Measurements from ENCODE around the gene VIPAS39. TPM values are rescaled to one million over a fixed set of nuclear protein-coding genes. Genes with fewer than 3 reads are reported as not detected.

VIPAS39 gene
- total RNA-seq, 1 experiment from 2014 or later = 16.8 TPM

- no peaks in the 10 kb centered on the region for H3K27me3 ChIP-seq (ENCODE audit: insufficient read depth, low read length)
- intact Hi-C loops (cut with micrococcal nuclease) = no loop called here
- TF ChIP-seq EZH2 (IDR thresholded peaks at IDR 0.05) (no peak), ZNF274 (IDR thresholded peaks at IDR 0.05; ENCODE audit: low read depth, low read length) (no peak), POLR2A (IDR thresholded peaks at IDR 0.05; ENCODE audit: borderline replicate concordance, extremely low read depth, insufficient read depth, insufficient read length) (no peak), EZH2phosphoT487 (IDR thresholded peaks at IDR 0.05; ENCODE audit: borderline replicate concordance) (no peak), CBX3 (IDR thresholded peaks at IDR 0.05; ENCODE audit: low read depth) (no peak), EGR1 (IDR thresholded peaks at IDR 0.05; ENCODE audit: low read depth) (no peak), POLR2AphosphoS5 (IDR thresholded peaks at IDR 0.05; ENCODE audit: low read depth, low read length) (no peak), YY1 (IDR thresholded peaks at IDR 0.05; ENCODE audit: extremely low read depth, insufficient replicate concordance, low read depth, low read length) (no peak), SIN3A (IDR thresholded peaks at IDR 0.05; ENCODE audit: low read depth) (no peak), ELF1 (IDR thresholded peaks at IDR 0.05; ENCODE audit: borderline replicate concordance, low read depth) (no peak), RAD21 (IDR thresholded peaks at IDR 0.05; ENCODE audit: low read depth) (no peak), SP1 (IDR thresholded peaks at IDR 0.05; ENCODE audit: low read depth) (no peak), CTCF (IDR thresholded peaks at IDR 0.05 in 2 of 3, conservative IDR thresholded peaks at IDR 0.05 in 1 of 3; ENCODE audit: borderline replicate concordance in 1 of 3, insufficient read depth in 1 of 3, low read depth in 2 of 3, low read length in 2 of 3) (no peak), FOSL1 (IDR thresholded peaks at IDR 0.05; ENCODE audit: low read depth) (no peak), CEBPB (IDR thresholded peaks at IDR 0.05; ENCODE audit: low read depth) (no peak)
- H3K4me2 ChIP-seq (ENCODE audit: low read length) = no peak overlapping the region
- H3K79me2 ChIP-seq (ENCODE audit: insufficient read depth, low read length) = no peaks in the 10 kb centered on the region
- no peak overlapping the region for H2AFZ ChIP-seq (ENCODE audit: low read depth, low read length, poor library complexity, severe bottlenecking)
- H3K4me1 ChIP-seq (ENCODE audit: control insufficient read depth in 1 of 2, insufficient read depth in 2 of 2, low read length in 2 of 2) = no peaks in the 10 kb centered on the region
- CTCF ChIA-PET = no interaction called here
- ATAC-seq (no peak), DNase-seq (ENCODE audit: low read depth, low spot score) (no peak)
- POLR2A ChIA-PET = no interaction called here
- H3K27ac ChIP-seq (ENCODE audit: low read depth, low read length) = no peak overlapping the region
- H3K9me3 ChIP-seq (ENCODE audit: control insufficient read depth in 1 of 2, insufficient read depth in 1 of 2, low read depth in 1 of 2, low read length in 2 of 2) = no peaks in the 10 kb centered on the region
- no peaks in the 10 kb centered on the region for H3K36me3 ChIP-seq (ENCODE audit: control insufficient read depth in 1 of 2, insufficient read depth in 2 of 2, low read length in 2 of 2)
- no peaks in the 10 kb centered on the region for H4K20me1 ChIP-seq (ENCODE audit: insufficient read depth)
- no peak overlapping the region for H3K4me3 ChIP-seq (replicated peaks in 1 of 2; ENCODE audit: low read depth in 1 of 2, low read length in 2 of 2)
- H3K9me2 ChIP-seq (ENCODE audit: insufficient read depth) = no peaks in the 10 kb centered on the region
- no peak overlapping the region for H3K9ac ChIP-seq (ENCODE audit: low read length)
- RAD21 ChIA-PET (ENCODE audit: low non-redundant PET in 1 of 2, low total read pairs in 2 of 2, uncharacterized antibody in 2 of 2, unreplicated experiment in 2 of 2) = no interaction called here
- no TSS peak for BruUV-seq (replicated peaks)
These were observed 67.2 kb downstream of the VIPAS39 start for GRCh38 chr14:77390188-77390587.
